ENCODE measurements around the gene CDH5.

Gene CDH5

DNA sequence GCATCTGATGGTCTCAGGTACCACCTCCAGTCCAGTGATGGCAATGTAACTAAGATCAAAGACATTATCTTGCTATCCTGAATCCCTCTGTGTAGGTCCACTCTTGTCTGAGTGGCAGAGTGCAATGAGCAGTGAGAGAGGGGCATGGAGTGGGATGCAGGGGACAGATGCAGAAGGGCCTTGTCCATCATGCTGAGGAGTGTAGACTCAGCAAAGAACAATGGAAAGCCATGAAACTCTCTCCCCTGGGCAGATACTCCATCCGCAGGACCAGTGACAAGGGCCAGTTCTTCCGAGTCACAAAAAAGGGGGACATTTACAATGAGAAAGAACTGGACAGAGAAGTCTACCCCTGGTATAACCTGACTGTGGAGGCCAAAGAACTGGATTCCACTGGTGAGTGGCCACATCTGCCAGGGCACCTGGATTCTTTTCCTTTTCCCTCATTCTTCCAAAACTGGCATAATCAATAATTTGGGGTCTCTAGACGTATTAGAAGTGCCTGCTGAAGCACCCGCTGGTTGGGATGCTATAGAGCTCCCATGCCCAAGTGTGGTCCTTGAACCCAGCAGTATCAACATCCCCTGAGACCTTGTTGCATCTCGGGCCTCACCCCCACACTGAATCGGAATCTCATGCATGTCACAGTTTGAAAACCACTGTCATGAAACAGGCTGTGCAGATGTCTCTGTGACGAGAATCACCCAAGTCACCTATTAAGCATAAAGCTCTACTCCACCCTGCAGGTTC lies 29.5 kb downstream of the CDH5 start:
- DNase-seq, result no peak

DNA sequence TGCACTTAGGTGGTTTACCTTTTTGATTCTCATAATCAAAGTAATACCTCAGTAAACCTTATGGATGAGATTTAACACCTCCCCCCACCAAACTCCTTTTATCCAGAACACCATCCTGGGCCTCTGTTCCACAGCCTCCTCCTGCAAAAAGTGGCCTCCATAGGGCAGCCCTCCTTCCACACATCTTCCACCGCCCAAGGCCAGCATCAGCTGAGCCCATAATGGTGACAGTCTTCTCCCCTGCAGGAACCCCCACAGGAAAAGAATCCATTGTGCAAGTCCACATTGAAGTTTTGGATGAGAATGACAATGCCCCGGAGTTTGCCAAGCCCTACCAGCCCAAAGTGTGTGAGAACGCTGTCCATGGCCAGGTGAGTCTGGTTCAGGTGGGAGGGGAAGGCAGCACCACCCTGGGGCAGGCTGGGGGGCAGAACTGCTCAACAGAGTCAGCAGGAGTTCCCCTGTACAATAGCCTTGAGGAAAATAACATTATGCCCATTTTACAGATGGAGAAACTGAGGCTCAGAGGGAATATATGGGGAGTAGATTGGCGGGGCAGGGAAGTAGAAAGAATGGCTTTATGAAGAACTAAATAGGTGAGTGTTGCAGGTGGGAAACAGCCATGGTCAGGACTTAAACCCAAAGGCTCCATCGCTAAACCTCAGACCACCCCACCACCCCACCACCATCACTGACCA lies 31.4 kb downstream of the CDH5 start:
- no peak for DNase-seq

DNA sequence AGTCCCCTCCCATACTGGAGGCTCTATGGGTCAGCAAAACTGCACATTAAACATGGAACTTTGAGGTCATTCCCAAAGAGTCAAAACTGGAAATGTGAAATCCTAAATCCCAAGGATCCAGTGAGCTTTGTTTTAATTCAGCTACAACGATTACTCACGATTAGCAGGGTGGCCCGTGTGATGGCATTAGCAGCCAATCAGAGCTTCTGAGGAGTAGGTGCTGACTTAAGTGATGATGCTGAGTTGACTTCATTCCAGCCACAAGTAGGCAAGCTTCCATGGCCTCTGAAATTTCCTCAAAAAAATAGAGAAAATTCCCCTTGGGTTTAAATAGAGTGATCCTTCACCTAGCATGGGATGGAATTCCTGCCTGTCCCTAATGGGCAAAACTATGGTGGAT lies 32.5 kb downstream of the CDH5 start:
- no peak for DNase-seq

DNA sequence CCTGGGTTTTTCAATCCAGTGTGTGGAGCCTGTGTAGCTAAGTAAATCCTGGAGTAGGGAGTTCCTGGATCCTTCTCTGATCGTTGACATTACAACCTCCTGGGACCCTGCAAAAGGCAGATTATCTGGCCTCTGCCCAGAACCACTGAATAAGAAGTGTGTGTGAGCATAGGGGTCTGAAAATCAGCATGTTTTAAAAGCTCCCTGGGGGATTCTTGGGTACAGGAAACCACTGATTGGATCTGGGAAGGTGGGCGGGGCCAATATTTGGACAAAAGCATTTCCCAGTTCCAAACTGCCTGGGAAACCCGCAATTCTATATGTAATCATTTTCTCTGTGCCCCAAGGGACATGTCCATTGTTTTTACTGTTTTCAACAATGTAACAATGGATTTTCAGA lies 33.4 kb downstream of the CDH5 start:
- DNase-seq, result no peak

DNA sequence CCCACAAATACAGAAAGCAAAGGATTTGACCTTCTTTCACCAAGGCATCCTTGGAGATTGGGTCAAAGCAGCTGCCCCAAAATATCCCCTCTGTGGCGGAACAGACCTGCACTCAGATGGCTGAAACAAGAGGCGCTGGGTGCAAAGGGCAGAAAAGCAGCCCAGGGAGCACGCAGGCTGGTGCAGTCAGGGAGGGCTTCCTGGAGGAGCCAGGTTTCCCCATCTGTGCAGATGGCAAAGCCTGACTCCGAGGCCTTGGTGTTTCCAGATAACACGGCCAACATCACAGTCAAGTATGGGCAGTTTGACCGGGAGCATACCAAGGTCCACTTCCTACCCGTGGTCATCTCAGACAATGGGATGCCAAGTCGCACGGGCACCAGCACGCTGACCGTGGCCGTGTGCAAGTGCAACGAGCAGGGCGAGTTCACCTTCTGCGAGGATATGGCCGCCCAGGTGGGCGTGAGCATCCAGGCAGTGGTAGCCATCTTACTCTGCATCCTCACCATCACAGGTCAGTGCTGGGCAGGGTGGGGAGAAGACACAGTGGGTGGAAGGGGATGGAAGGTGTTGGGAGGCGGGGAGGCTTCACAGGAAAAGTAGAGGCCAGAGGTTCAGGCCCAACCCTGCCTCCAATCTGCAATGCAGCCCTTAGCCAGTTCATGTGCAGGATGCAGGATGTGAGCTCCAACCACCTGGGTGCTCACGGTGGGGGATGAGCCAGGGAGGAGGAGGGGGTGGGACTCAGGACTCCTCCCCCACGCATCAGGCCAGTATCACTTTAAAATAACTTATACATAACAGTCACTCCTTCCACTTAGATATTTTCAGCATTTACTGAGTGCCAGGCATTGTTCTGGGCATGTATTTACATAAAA lies 34.3 kb downstream of the CDH5 start:
- DNase-seq, result no peak

DNA sequence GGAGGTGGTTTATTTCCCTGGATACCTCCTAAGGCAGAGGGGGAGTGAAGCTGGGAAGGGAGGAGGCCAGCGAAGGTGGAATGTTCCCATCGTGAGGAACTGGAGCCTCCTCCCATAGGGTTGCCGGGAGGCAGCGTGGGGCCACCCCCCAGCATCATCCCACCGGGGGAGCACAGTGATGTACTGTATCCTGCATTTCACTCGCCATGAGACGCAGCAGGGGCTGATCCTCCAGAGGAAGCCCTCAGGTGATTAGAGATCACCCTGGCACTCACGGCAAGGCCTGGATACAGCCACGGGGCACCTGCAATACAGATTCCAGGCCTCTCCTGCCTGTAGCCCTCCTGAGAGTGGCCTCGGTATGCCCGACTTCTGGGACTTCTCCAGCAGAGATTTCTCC lies 35.1 kb downstream of the CDH5 start:
- DNase-seq, result no peak

DNA sequence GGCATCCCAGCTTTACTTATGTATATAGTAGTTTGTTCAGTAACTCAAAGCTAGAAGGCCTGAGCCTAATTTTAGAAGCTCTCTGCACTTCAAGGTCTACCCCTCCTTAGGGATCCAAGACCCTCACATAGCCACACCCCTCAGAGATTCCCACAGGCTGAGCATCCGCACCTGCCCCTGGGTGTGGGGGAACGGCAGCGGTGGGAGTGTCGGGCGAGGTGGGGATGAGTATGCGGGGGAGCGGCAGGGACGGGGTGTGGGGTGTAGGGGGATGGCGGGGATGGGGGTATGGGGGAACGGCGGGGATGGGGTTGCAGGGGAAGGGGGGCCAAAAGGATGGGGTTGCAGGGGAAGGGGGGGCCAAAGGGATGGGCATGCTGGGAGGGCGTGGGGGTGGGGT lies 35.7 kb downstream of the CDH5 start:
- DNase-seq, result no peak

DNA sequence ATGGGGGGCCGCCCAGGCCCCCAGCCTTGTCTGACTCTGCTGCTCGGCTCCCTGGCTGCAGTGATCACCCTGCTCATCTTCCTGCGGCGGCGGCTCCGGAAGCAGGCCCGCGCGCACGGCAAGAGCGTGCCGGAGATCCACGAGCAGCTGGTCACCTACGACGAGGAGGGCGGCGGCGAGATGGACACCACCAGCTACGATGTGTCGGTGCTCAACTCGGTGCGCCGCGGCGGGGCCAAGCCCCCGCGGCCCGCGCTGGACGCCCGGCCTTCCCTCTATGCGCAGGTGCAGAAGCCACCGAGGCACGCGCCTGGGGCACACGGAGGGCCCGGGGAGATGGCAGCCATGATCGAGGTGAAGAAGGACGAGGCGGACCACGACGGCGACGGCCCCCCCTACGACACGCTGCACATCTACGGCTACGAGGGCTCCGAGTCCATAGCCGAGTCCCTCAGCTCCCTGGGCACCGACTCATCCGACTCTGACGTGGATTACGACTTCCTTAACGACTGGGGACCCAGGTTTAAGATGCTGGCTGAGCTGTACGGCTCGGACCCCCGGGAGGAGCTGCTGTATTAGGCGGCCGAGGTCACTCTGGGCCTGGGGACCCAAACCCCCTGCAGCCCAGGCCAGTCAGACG lies 36.2 kb downstream of the CDH5 start:
- DNase-seq, result no peak

DNA sequence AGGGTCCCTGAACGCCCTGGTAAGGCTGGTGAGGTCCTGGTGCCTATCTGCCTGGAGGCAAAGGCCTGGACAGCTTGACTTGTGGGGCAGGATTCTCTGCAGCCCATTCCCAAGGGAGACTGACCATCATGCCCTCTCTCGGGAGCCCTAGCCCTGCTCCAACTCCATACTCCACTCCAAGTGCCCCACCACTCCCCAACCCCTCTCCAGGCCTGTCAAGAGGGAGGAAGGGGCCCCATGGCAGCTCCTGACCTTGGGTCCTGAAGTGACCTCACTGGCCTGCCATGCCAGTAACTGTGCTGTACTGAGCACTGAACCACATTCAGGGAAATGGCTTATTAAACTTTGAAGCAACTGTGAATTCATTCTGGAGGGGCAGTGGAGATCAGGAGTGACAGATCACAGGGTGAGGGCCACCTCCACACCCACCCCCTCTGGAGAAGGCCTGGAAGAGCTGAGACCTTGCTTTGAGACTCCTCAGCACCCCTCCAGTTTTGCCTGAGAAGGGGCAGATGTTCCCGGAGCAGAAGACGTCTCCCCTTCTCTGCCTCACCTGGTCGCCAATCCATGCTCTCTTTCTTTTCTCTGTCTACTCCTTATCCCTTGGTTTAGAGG lies 37.1 kb downstream of the CDH5 start:
- DNase-seq, result no peak

DNA sequence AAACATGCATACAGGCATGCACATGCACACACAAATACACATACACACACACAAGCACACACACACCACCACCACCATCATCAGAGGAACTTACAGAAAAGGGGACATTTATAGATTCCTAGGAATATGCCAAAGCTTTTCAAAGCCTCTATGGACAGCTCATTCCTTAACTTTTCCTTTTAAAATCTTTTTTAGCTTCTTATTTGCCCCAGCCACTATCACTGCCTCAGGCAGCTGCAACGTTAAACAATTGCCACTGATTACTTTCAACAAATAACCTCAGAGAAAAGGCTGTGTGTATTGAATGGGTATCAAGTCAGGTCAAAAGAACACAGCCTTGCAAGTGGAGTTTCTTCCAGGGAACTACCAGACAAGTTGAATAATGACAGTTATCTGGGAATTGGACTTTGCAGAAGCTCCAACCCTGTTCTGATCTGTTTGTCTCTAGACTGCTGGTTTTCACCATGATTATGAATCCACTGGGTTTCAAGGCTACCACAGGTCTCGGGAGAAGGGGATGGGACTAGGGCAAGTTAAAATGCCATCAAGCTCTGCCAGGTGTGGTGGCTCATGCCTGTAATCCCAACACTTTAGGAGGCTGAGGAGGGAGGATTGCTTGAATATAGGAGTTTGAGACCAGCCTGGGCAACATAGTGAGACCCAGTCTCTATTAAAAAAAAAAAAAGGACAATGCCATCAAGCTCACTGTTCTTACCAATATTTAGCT lies 38.7 kb downstream of the CDH5 start:
- DNase-seq, result no peak

DNA sequence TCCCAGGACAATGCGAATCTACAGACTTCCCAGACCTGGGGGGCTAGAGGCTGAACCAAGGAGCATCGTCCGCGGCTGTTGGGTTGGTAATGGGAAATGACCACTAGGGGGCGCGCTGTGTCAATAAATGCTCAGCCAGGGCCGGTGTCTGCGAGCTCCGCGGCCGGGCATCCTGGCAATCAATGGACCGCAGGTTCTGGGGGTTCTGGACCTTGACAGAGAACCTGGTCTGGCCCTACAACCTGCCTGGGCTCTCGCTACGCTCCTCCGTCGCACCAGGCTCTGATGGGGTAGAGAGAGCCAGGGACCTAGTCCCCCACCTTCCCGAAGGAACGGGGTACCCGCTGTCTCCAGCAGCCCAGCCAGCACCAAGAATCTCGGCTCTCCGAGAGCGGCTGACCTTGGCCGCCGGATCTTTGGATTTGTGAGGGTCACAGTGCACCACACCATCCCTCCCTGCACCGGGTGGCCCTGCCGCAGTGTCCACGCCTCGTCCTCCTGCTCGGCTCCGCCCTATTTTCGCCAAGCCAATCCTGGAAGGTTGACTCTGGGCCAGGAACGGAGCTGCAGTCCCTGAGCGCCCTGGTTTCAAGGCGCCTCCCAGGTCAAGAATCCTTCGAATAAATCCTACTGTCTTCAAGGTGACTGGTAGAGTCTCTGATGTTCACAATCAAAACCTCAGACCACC lies 40.2 kb downstream of the CDH5 start:
- DNase-seq, result peak; percentile 90

DNA sequence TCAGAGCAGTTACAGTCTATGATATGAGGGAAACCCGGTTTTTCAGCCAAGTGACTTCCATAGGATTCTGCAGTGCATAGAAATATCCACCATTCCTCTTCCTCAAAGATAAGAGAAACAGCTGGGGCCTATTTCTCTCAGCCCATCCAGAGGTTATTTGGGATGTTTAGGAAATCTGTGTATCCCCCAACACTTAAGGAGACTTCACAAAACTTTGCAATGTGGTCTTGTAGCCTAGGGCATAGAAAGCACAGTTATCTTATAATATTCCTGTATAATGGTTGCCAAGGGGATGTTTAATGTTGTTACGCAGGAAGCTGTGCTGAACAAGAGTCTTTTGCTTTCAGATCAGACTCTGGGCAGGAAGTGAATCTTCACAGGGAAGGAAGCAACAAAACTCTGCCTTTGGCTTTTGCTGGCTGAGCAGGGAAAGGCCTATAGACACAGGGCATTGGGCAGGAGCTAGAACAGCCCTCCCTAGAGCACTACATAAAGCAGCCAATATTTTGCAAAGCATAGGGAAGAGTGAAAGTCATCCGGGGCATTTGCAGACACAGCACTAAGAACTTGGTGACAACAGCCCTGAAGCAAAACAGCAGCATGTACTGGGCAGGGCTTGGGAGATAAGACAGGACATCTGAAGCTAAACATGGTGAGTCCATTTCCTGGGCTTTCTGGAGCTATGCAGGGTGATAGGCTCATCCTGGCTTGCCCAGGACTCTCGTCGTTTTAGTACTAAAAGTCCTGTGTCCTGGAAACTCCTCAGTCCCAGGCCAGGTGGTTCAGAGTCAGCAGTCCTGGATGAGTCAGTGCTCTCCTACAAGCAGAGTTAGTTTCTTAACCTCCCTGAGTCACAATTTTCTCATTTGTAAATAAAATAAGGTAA lies 41.9 kb downstream of the CDH5 start:
- DNase-seq, result no peak

DNA sequence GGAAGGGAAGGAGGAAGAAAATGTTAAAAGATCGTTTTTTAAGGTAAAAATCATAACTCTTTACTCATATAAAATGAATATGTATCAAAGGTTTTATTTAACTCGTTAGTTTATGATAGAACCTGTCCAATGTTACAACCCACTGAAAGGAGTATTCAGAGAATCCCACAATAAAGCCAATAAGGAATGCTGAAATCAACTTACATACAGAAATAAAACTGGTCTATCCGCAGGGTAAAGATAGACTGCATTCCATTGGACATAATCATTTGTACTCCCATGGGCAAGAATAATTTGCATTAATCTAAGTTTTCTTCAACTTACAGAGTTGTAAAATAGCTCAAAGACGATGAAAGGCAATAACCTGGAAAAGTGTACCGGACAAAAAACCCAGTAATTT lies 42.7 kb downstream of the CDH5 start:
- DNase-seq, result no peak

DNA sequence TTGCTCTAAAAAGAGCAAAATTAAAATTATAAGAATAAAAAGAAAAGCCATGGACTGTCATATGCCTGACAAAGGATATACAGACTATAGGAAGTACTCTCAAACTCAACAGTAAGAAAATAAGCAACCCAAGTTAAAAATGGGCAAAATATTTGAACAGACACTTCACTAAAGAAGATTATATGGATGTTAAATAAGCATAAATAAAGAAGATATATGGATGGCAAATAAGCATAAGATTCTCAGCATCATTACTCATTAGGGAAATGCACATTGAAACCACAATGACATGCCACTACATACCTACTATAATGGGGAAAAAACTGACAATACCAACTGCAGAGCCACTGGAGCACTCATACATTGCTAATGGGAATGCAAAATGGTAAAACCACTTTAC lies 45.7 kb downstream of the CDH5 start:
- no peak for DNase-seq

DNA sequence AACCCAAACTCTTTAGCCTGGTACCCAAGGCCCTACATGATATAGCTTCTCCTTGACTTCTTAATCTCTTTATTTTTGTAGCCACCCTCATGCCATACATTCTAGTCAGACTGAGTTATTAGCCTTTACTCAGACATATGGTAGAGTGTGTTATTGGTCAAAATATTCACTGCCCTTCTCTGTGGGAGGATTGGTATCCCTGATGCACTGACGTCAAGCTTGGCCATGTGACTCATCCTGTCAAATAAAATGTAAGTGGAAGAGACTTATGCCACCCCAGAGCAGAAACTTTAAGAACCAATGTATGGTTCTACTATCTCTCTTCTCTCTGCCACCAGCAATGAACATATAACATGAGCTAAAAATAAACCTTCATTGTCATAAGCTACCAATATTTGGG lies 48.4 kb downstream of the CDH5 start:
- no peak for DNase-seq

DNA sequence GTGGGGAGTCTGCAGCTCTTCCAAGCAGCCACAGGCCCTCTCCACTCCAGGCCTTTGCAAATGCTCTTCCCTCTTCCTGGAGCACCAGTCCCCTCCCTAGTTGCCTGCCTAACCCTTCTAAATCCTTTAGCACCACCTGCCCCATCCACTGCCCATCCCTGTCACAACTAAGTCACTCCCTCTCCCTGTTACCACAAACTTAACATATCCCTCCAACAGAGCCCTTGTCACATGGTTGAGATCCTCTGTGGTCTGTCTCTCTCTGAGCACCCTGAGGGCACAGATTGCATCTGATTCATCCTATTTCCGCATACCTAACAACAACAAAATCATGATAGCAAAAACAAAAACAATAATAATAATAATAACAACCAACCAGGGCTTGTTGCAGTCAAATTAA lies 49.6 kb downstream of the CDH5 start:
- no peak for DNase-seq

DNA sequence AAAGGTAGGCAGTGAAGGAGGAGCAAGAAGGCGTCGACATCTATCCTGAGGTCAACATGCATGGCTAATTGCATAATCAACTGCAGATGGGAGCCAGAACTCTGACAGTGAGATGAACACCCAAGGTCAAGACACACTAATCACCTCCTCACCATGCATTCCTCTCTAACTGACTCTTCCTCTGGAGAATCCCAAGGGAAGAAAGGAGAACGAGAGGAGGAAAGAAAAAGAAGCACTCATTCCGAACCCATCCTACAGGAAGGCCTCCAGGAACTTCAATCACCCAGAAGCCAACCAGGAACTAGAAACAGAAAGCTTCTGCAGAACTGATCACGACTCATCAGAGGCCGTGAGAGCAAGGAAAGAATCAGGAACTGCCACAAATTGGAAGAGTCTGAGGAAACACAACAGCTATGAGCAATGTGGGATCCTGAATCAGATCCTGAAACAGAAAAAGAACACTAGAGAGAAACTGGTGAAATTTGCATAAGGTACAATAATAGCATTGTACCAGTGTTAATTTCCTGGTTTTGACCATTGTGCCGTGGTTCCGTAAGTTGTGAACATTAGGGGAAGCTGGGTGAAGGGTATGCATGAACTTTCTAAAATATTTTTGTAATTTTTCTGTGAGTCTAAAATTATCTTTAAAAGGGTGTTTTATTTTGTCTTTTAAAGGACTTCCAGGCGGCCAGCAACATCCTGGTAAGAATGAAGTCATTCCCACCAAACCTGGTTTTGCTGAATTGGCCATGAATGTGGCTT lies 50.6 kb downstream of the CDH5 start:
- no peak for DNase-seq

DNA sequence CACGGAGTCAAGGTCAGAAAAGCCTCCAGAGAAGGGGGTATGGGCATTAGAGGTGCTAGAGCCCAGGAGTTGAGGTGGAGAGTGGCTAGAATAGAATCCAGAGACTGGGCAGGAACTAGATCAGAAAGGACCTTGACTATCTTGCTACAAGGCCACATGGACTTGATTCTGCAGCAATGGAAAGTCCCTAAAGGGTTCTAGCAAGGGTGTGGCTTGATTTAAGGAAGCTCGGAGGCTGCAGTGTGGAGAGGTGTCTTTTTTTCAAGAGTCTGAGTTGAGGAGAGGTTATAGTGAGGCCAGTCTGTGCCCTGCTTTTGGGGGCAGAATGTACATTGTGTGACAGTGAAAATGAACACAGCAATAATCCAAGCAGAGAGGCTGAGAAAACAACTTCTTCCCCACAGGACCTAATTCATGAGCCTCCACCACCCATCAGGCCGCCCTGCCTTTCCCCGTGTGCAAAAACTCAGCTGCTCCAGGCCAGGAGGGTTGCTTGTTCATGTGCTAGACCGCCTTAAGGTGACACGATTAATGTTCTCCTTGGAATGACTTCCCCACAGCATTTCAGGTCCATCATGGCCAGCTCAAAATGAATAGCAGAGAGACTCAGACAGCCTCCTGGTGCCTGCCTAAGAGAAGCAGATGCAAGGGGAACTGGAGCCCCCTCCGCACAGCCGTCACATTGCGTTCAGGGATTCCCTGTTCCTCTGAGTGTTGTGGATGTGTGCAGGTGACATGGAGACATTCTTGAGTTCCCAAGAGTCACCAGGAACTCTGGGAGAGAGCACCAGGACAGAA lies 51.9 kb downstream of the CDH5 start:
- no peak for DNase-seq

DNA sequence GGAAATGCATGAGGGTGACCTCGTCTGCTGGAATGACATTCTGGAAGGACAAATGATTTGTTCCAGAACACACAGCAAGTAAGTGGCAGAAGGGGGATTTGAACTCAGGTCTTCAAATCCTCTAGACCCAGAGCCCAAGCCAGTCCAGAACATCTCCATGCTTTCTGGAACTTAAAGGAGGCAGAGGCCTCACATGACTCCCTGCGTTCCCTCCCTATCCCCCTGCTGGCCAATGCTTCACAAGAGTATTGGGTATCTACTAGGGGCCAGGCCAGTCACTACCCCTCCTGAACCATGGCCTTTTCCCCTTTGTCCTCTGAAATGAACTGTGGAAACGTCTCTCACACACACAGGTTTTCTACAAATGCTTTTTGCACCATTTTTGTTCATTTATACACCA lies 53.0 kb downstream of the CDH5 start:
- no peak for DNase-seq

Measured in effector CD4-positive, alpha-beta T cell (primary cell).